Upper lobe of left lung (tissue), 4 donors: Measurements from ENCODE around the gene PBX2.

ENCODE experiments used
- CTCF ChIP-seq, 6 experiments: fragments of 450-650 bp in 4 of 6; fragments of 200-600 bp in 2 of 6; sonication (generic) in 2 of 6; IDR thresholded peaks; one replicate each; pipeline ENCODE4 v1.5.1; 2016 to 2019; ENCODE audit warnings: antibody characterized with exemption in 6 of 6
- EP300 ChIP-seq, 4 donors: sonication (generic); formaldehyde crosslinking; IDR thresholded peaks; one replicate each; pipeline ENCODE4 v1.5.1; 2017; ENCODE audit warnings: antibody characterized with exemption in 4 of 4, control low read depth in 2 of 4
- POLR2A ChIP-seq, 4 donors: fragments of 450-650 bp; IDR thresholded peaks; one replicate each; pipeline ENCODE4 v1.5.1; 2016 to 2017; ENCODE audit warnings: antibody characterized with exemption in 4 of 4, mild to moderate bottlenecking in 2 of 4
- POLR2AphosphoS5 ChIP-seq, 2 donors: sonication (generic); formaldehyde crosslinking; IDR thresholded peaks; one replicate each; pipeline ENCODE4 v1.5.1; 2017; ENCODE audit warnings: antibody characterized with exemption in 2 of 2

GRCh38 chr6:32156891-32157290, 33.1 kb downstream of the PBX2 start:
- TF ChIP-seq POLR2AphosphoS5 (IDR thresholded peaks at IDR 0.05) = no peak
- TF ChIP-seq CTCF (IDR thresholded peaks at IDR 0.05) = no peak
- TF ChIP-seq EP300 (IDR thresholded peaks at IDR 0.05) = no peak
- no peak for TF ChIP-seq POLR2A (IDR thresholded peaks at IDR 0.05)
